ENCODE measurements around the gene ARHGEF18.
"Not testable (repeated sequence)": the region's sequence is repeated elsewhere in the genome, so short reads cannot be mapped to it uniquely, and the experiment has no call there.

Gene ARHGEF18

DNA sequence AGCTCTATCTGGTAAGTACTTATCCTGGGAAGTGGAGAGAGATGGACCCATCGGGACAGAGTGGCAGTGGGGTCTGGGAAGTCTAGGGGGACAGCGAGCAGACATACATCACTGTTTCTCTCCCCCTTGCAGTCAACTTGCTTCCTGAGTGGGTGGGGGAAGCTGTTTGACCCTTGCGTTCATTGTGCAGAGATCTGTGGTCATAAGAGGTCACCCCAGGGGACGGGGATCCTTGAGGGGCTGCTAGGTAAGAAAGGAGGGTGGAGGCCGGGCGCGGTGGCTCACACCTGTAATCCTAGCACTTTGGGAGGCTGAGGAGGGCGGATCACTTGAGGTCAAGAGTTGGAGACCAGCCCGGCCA, 474 bp downstream of the ARHGEF18 start:
- DNase-seq: no peak

- no peak for DNase-seq
Observed at GRCh38 chr19:7349961-7350711, 1.4 kb downstream of the ARHGEF18 start.

GRCh38 chr19:7351861-7352260, 3.1 kb downstream of the ARHGEF18 start:
- DNase-seq: no peak

- DNase-seq: no peak
Observed at GRCh38 chr19:7355151-7355820, 6.5 kb downstream of the ARHGEF18 start.

DNA sequence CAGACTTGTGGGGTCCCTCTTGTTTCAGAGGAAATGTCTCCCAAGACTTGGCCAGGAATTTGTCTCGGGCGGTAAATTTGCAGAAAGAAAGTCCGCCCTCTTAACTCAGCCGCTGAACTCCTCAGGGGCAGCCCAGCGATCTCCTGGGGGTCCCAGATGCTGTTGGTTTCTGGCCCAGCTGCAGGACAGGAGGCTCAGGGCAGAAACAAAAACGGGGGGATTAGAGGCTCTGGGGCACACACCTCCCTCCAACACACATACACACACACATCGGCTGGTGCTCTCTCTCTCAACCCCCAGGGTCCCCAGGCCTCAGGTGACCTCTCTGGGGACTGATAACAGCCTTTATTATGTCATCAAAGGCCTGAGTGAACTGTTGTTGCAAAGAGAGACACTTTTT, 7.1 kb downstream of the ARHGEF18 start:
- DNase-seq: no peak

- DNase-seq: no peak
Observed at GRCh38 chr19:7356899-7357627, 8.3 kb downstream of the ARHGEF18 start.

GRCh38 chr19:7358102-7358597, 9.4 kb downstream of the ARHGEF18 start:
- DNase-seq: no peak

- DNase-seq: no peak
Observed at GRCh38 chr19:7360393-7360984, 11.8 kb downstream of the ARHGEF18 start.

DNA sequence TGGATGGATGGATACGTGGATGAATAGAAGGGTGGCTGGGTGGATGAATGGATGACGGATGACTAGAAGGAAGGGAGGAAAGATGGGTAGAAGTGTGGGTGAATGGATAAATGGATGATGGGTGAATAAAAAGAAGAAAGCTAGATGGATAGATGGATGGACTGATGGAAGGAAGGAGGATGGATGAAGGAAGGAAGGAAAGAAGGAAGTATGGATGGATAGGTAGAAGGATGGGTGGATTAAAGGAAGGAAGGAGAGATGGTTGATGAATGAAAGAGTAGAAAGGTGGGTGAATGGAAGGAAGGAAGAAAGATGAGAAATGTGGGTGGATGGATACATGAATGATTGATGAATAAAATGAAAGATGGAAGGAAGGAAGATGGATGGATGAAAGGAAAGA, 14.5 kb downstream of the ARHGEF18 start:
- DNase-seq: no peak

DNA sequence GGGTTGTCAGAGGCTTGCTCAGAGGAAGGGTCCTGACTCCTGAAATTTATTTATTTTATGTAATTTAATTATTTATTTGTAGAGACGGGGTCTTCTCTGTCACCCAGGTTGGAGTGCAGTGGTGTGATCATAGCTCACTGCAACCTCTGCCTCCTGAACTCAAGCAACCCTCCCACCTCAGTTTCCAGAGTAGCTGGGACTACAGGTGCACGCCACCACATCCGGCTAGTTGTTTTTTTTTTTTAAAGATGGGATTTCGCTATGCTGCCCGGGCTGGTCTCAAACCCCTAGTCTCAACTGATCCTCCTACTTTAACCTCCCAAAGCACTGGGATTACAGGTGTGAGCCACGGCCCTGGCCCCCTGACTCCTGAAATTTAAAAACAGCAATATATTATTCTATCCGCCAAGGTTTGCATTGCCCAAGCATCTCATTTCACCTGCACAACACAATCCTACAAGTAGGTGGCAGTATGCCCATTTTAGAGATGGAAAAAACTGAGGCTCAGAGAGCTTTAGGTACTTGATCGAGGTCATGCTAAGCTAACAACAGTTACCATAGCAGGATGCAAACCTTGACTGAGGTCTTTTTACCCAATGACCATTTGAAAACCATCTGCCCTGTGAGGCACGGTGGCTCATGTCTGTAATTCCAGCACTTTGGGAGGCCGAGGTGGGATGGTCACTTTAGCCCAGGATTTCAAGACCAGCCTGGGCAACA, 18.1 kb downstream of the ARHGEF18 start:
- DNase-seq: no peak

- no peak for DNase-seq
Observed at GRCh38 chr19:7368456-7368855, 19.7 kb downstream of the ARHGEF18 start.

DNA sequence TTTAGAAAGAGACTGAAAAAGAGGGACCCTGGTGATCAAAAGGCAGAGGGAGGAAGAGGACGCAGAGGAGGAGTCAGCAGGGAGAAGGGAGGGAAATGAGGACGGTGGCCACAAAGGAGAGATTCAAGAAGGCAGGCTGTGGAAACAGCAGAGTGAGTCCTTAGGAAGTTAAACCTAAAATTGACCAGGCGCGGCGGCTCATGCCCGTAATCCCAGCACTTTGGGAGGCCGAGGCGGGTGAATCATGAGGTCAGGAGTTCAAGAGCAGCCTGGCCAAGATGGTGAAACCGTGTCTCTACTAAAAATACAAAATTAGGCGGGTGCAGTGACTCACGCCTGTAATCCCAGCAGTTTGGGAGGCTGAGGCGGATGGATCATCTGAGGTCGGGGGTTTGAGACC, 20.1 kb downstream of the ARHGEF18 start:
- DNase-seq: not testable (repeated sequence)

DNA sequence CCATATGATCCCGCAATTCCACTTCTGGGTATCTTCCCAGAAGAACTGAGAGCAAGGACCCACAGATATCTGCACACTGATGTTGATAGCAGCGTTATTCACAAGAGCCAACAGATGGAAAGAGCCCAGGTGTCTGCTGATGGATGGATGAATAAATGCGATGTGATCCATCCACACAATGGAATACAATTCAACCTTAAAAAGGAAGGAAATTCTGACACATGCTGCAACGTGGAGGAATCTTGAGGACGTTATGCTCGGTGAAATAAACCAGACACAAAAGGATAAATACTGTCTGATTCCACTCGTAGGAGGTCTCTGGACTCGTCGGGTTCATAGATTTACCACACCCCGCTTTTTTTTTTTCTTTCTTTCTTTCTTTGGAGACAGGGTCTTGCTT, 21.8 kb downstream of the ARHGEF18 start:
- DNase-seq: no peak

- no peak for DNase-seq
Observed at GRCh38 chr19:7371001-7371400, 22.3 kb downstream of the ARHGEF18 start.

GRCh38 chr19:7372810-7373209, 24.1 kb downstream of the ARHGEF18 start:
- DNase-seq: no peak

- no peak for DNase-seq
Observed at GRCh38 chr19:7373862-7374261, 25.1 kb downstream of the ARHGEF18 start.

- no peak for DNase-seq
Observed at GRCh38 chr19:7376151-7376852, 27.6 kb downstream of the ARHGEF18 start.

DNA sequence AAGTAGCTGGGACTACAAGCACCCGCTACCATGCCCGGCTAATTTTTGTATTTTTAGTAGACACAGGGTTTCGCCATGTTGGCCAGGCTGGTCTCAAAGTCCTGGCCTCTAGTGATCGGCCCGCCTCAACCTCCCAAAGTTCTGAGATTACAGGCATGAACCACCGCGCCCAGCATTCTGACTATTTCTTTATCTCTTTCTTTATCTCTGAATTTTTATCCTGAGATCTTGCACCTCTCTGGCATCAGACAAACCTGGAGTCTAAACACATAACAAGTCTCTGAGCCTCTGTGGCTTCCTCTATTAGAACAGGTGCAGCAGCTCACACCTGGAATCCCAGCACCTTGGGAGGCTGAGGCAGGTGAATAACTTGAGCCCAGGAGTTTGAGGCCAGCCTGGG, 28.5 kb downstream of the ARHGEF18 start:
- DNase-seq: no peak

DNA sequence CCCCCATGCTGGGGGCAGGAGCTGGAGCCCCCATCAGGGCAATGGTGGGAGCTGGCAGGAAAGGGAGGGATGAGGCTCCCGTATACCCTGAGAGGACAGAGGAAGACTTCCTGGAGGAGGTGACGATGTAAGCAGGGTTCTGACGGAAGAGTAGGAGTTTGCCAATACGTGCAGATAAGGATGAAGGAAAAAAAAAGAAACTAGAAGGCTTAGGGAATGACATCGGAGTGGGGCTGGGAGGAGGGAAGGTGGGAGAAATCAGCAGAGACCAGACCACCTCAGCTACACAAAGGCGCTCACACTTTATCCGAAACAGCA, 32.3 kb downstream of the ARHGEF18 start:
- no peak for DNase-seq

DNA sequence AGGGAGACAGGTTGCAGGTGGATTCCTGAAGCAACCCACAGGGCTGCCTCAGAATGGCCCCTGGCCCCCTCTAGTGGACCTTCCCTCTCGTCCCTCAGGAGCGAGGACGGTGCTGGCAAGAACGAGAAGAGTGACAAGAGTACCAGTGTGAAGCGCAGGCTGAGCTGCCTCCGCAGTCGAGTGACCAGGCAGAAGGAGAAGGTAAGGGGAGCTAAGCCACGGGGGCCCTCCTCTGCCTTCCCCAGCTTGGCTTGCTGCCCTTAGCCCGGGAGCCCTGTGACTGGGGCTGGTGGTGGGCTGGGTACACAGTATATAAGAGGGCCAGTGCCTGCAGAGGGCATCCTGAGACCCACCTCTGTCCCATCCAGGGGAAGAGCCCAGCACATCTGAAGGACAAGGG, 34.0 kb downstream of the ARHGEF18 start:
- DNase-seq: no peak

DNA sequence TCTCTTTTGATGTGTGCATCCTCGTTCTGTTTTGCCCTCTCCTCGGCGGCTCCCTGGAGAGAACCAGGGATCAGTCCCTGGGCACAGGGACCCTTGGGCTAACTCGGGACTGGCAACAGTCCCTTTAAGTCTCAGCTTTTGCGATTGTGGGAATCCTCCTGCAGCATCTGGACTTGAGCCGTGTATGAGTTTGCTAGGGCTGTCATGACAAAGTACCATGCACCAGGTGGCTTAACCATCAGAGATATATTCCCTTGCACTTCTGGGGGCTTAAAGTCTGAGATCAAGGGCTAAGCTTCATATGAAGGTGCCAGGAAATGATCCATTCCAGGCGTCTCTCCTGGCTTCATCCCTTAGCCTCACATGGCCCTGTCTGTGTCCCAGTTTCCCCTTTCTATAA, 34.5 kb downstream of the ARHGEF18 start:
- no peak for DNase-seq

DNA sequence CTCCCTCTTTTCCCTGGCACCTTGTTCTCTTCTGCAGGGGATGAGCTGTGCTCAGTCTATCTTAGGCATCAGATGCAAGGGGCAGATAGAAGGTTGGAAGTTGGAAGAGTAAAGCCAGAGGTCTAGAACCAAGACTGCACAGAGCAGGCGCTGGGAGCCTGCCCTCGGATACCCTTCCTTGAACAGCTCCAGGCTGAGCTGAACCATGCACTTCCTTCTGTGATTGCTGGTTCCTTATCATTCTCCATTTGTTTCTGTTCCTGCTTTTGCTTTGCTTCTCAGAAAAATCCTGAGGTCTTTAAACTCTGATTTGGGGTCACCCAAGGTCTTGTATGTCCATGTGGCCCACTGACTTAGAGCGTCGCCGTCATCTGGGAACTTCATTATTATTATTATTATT, 36.3 kb downstream of the ARHGEF18 start:
- no peak for DNase-seq

Measured in midbrain (tissue), 1 donor.